Heart left ventricle (tissue), 13 donors: ENCODE results near the gene SLC27A2.

ENCODE experiments used
- CTCF ChIP-seq, 12 donors: fragments of 200-600 bp; sonication (generic) in 4 of 12; IDR thresholded peaks; one replicate each; pipeline versions ENCODE4 v1.5.0 to v1.8.0; 2018 to 2022; ENCODE audit warnings: antibody characterized with exemption in 12 of 12, mild to moderate bottlenecking in 5 of 12
- POLR2A ChIP-seq, 2 donors: fragments of 450-650 bp; IDR thresholded peaks; one replicate each; pipeline ENCODE4 v1.6.1; 2017; ENCODE audit warnings: antibody characterized with exemption in 2 of 2, mild to moderate bottlenecking in 2 of 2, moderate library complexity in 2 of 2
- donor health status: ischemic (EF 13 %, LVEDD 7.1; RV severe dilation, severe dysfunction).
- donor health status: DM: no; HTN: yes; CAD: no.
- donor health status: DM: no; HTN: no; CAD: no.
- donor health status: ischemic (EF 25% LVEDD 6.9; RV normal size, moderate dysfunction).
- donor health status: ischemic (EF 25% LVEDD 5.7; RV mildly dilated, moderate dysfunction).
- donor health status: ischemic (EF 35%, LVEDD 5.7; RV mildly dilated, moderate dysfunction).
- donor health status: nonischemic (EF 11% LVEDD 7.7; RV severe dilation, severe dysfunction).
- donor health status: DM: yes; HTN: yes; CAD: no.
- donor health status: PGD.
- donor health status: ischemic (EF 29% LVEDD 5.4; RV normal size, mild dysfunction).
- donor health status: nonischemic (EF 23%, LVEDD 6.1; RV moderate dilation, normal function).

DNA sequence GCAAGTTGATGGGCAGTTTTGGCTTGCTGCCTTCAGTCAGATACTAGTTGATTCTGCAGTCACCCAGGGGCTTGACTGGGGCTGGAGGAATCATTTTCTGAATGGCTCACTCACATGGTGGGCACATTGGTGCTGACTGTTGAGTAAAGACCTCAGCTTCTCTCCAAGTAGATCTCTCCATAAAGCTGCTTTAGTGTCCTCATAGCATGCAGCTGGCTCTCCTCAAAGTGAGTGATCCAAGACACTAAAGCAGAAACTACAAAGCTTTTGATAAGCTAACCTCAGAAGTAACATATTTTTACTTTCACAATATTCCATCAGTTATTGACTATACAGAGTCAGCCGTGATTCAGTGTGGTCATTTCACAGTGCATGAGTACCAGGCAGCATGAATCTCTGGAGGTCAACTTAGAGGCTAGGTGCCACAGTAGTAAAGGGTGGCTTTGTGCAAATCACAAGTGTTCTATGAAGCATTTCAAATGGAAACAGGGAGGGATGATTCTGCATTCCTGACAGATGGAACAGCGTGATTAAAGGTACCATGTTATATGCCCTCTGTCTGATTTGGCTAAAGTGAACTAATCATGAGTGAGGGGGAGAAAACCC lies 38.6 kb upstream of the SLC27A2 start:
- TF ChIP-seq CTCF (IDR thresholded peaks at IDR 0.05): no peak
- TF ChIP-seq POLR2A (IDR thresholded peaks at IDR 0.05): no peak
